ENCODE results near the gene IBTK.
"Not testable (repeated sequence)": the region's sequence is repeated elsewhere in the genome, so short reads cannot be mapped to it uniquely, and the experiment has no call there.

Gene IBTK

GRCh38 chr6:82178077-82178758, 69.3 kb downstream of the IBTK start:
- DNase-seq, result peak; percentile 11

DNA sequence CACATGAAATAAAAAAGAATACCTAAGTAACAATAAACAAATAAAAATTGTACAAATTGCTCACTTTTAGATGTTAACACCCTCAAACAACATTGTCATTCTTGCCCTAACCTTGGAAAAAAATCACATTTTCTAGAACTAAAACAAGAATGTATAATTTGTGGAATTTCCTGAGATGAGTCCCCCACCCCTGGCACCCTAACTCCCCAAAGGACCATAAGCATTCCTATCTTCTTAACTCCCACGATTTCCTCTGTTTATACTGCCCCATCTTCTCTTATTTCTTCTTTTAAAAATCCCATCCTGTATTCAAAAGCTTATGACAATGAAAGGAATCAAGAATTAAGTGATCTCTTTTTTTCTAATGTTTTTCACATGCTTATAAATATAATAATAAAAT, 70.9 kb downstream of the IBTK start:
- no peak for DNase-seq

DNA sequence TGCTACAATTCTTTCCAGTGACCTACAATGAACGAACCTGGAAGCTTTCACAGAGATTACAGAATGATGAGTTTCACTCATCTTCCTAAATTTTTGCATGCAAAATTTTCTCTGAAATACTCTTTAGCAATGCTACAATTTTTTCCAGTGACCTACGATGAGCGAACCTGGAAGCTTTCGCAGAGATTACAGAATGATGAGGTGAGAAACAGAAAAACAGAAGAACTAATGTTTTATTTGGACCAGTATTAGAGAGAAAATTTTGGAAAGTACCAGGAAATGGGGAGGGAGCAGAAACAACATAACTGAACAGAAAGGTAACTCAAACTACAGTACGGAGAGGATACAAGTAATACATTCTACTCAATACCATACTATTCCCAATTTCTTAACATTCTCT, 75.0 kb downstream of the IBTK start:
- DNase-seq, result no peak

GRCh38 chr6:82169138-82169876, 78.2 kb downstream of the IBTK start:
- DNase-seq, result no peak

- no peak for DNase-seq
Observed at GRCh38 chr6:82166493-82166892, 81.1 kb downstream of the IBTK start.

DNA sequence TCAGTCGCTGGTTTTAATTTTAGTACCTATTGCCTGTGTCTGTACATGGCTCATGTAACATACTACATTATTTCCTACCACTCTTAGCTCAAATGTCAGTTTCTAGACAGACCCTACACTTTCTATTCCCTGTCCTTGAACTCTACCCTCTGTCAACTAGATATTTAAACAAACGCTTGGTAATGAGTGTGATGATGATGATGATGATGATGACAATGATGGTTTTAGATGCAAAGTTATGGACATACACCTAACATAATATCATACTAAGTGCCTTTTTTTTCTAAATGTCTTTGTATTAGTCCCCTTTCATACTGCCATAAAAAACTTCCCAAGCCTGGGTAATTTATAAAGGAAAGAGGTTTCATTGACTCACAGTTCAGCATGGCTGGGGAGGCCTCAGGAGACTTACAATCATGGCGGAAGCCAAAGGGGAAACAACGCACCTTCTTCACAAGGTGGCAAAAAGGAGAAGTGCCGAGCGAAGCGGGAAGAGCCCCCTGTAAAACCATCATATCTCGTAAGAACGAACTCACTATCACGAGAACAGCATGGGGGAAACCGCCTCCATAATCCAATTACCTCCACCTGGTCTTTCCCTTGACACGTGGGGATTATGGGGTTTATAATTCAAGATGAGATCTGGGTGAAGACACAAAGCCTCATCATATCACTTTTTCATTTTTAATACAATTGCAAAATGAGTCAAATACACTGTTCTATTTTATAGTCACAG, 87.1 kb downstream of the IBTK start:
- no peak for DNase-seq

DNA sequence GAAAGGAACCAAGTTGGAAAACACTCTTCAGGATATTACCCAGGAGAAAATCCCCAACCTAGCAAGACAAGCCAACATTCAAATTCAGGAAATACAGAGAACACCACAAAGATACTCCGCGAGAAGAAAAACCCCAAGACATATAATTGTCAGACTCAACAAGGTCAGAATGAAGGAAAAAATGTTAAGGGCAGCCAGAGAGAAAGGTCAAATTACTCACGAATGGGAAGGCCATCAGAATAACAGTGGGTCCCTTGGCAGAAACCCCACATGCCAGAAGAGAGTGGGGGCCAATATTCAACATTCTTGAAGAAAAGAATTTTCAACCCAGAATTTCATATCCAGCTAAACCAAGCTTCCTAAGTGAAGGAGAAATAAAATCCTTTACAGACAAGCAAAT, 94.8 kb downstream of the IBTK start:
- DNase-seq, result not testable (repeated sequence)

DNA sequence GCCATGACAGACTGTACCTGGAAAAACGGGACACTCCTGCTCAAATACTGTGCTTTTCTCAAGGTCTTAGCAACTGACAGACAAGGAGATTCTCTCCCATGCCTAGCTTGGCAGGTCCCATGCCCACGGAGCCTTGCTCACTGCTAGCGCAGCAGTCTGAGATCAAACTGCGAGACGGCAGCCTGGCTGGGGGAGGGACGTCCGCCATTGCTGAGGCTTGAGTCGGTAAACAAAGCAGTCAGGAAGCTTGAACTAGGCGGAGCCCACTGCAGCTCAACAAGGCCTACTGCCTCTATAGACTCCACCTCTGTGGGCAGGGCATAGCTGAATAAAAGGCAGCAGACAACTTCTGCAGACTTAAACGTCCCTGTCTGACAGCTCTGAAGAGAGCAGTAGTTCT, 96.4 kb downstream of the IBTK start:
- DNase-seq, result not testable (repeated sequence)

DNA sequence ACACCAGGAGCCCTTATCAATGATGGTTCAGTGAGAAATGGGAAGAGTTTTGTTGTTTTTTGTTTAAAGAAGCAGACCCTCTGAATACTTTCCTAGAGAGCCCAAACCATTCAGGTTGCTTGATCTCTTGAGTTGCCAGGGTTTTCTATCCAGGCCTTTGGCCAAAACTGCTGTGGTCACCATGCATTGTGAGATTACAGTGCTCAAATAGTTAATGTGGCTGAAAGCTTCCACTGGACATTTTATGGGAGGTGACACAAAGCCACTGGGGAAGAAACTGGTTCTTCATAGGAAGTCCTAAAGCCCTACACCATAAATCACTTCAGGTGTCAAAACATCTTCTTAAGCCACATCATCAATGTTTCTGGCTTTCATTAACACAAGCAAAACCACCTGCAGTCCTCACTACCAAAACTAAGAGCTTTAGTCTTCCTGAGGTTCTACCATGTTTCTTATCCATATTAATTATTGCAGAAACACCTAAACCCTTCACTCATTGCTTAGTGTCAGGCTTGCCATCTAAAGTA, 101.6 kb downstream of the IBTK start:
- DNase-seq, result no peak

GRCh38 chr6:82144852-82145340, 102.6 kb downstream of the IBTK start:
- peak; percentile 26 for DNase-seq

GRCh38 chr6:82144007-82144851, 103.3 kb downstream of the IBTK start:
- DNase-seq, result no peak

- no peak for DNase-seq
Observed at GRCh38 chr6:82143041-82143481, 104.5 kb downstream of the IBTK start.

- no peak for DNase-seq
Observed at GRCh38 chr6:82142524-82142923, 105.0 kb downstream of the IBTK start.

- no peak for DNase-seq
Observed at GRCh38 chr6:82138075-82138791, 109.3 kb downstream of the IBTK start.

- DNase-seq, result no peak
Observed at GRCh38 chr6:82131441-82131840, 116.1 kb downstream of the IBTK start.

GRCh38 chr6:82129797-82130196, 117.7 kb downstream of the IBTK start:
- DNase-seq, result no peak

DNA sequence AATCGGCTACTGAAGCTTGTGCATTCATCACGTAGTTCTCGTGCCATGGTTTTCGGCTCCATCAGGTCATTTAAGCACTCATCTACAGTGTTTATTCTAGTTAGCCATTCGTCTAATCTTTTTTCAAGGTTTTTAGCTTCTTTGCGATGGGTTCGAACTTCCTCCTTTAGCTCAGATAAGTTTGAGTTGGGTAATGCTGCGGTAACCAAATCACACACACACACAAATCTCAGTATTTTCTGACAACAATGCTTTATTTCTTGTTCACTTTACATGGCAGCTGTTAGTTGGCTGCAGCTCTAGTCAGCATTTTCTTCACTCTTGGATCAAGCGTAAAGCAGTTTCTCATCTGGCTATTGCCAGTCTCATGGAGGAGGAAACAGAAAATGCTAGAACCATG, 118.6 kb downstream of the IBTK start:
- not testable (repeated sequence) for DNase-seq

DNA sequence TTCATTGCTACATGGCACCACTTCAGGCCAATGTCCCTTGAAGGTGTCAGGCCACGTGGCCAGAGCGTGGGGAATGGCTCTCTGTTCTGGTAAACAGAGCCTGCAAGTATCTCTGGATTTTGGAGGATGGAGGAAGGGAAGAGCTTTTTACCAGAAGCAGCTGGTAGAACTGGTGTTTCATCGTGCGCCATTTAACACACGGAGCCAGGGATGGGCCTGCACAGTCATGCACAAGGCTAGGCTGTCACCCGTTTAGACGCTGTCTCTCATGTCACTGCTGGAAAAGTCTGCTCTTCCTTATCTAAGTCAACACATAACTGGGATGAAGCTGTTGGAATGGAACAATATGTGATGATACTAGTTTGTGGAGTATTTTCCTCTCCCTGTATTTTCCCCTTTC, 123.9 kb downstream of the IBTK start:
- no peak for DNase-seq

All from NCI-H1436 (cell line).